PFSK-1 (cell line): ENCODE measurements around the gene NCCRP1.

Source experiments
- FOXP2 ChIP-seq: optimal IDR thresholded peaks from 2 replicates; pipeline ENCODE3; 2011; ENCODE audit warnings: borderline replicate concordance, control low read depth, inconsistent platforms; ENCODE audit not compliant: insufficient read depth; ENCODE audit errors: extremely low read length, extremely low read depth
- POLR2AphosphoS5 ChIP-seq: IDR thresholded peaks from 2 replicates; pipeline ENCODE4 v1.6.1; 2012; ENCODE audit warnings: low read depth, mild to moderate bottlenecking, control low read depth, low read length, moderate library complexity
- REST ChIP-seq, 2 experiments: IDR thresholded peaks; 2 replicates each; pipeline versions ENCODE4 v1.6.1 to v1.8.0; 2011 to 2012; ENCODE audit warnings: low read depth in 2 of 2, low read length in 2 of 2, control low read depth in 1 of 2, inconsistent platforms in 1 of 2, mild to moderate bottlenecking in 1 of 2, moderate library complexity in 1 of 2; ENCODE audit not compliant: insufficient read depth in 1 of 2
- SIN3A ChIP-seq: IDR thresholded peaks from 2 replicates; pipeline ENCODE4 v1.6.1; 2012; ENCODE audit warnings: mild to moderate bottlenecking, low read length, moderate library complexity, borderline replicate concordance; ENCODE audit not compliant: insufficient read depth
- TAF1 ChIP-seq: IDR thresholded peaks from 2 replicates; pipeline ENCODE4 v1.6.1; 2012; ENCODE audit warnings: low read length, control low read depth, borderline replicate concordance; ENCODE audit not compliant: insufficient read depth

GRCh38 chr19:39188960-39189359 lies 7.8 kb upstream of the NCCRP1 start:
- TF ChIP-seq TAF1 (no peak), POLR2AphosphoS5 (no peak), REST (IDR thresholded peaks at IDR 0.05; ENCODE audit: insufficient read depth in 1 of 2, low read depth in 2 of 2, low read length in 2 of 2) (no peak), SIN3A (no peak), FOXP2 (no peak)
